A549 treated with DMSO at 1 μM for 4 hours (cell line): ENCODE measurements around the gene TTLL11. TPM values are rescaled to one million over a fixed set of nuclear protein-coding genes. Genes with fewer than 3 reads are reported as not detected.

ENCODE experiments used
- total RNA-seq: library from RNA; stranded (reverse); fragments of 200-300 nt; extraction: Qiagen RNA extraction; gene quantifications from 5 replicates; pipeline ENCODE4 v1.2.3, GENCODE V29; 2022; ENCODE audit warnings: low read depth

The TTLL11 gene
- 3.1 to 4.9 TPM (median 3.9 TPM) in 5 replicates for total RNA-seq

GRCh38 chr9:122092611-122093506 is at the start of gene TTLL11:
TTLL11 (minus strand) TSS chr9:122093308; CDS start chr9:122093148, 160 bp downstream.

Other genes with a start within 250 kb of the TTLL11 start
- gene NDUFA8, start 66.5 kb upstream of the TTLL11 start, total RNA-seq: 96.3 to 108 TPM (median 104 TPM) in 5 replicates
- 0.42 TPM in 1 of 5 replicates, not detected in the others for gene MORN5, start 66.6 kb upstream of the TTLL11 start, total RNA-seq
- gene LHX6, start 135.6 kb upstream of the TTLL11 start, total RNA-seq: 0.30 to 0.41 TPM (median 0.40 TPM) in 5 replicates
- 13.0 to 24.0 TPM (median 21.8 TPM) in 5 replicates for gene RBM18, start 171.5 kb upstream of the TTLL11 start, total RNA-seq
- gene MRRF, start 171.6 kb upstream of the TTLL11 start, total RNA-seq: 60.9 to 75.1 TPM (median 67.0 TPM) in 5 replicates